HEK293T (cell line): ENCODE results near the gene TTC13.

Experiments used
- CTCF ChIA-PET: fragments of 350-600 bp; formaldehyde crosslinking; extraction: SDS; loops from one replicate; lab custom pipeline; 2021; ENCODE audit warnings: antibody characterized with exemption, inconsistent platforms; lab: Yijun Ruan, JAX
- POLR2A ChIA-PET: fragments of 350-600 bp; formaldehyde crosslinking; extraction: SDS; loops from one replicate; lab custom pipeline; 2020; ENCODE audit warnings: antibody characterized with exemption, inconsistent platforms; lab: Yijun Ruan, JAX
- DNase-seq: peaks from one replicate; pipeline ENCODE4 v3.0.0; 2012; ENCODE audit warnings: mixed read lengths; ENCODE audit errors: extremely low spot score
- ARNT ChIP-seq: fragments of 450-650 bp; IDR thresholded peaks from 2 replicates; pipeline ENCODE4 v1.6.1; 2017; ENCODE audit warnings: mild to moderate bottlenecking
- BHLHE40 ChIP-seq: fragments of 450-650 bp; IDR thresholded peaks from 2 replicates; pipeline ENCODE4 v1.6.1; 2016; ENCODE audit warnings: mild to moderate bottlenecking, moderate library complexity, borderline replicate concordance
- CTBP1 ChIP-seq: fragments of 450-650 bp; IDR thresholded peaks from 2 replicates; pipeline ENCODE4 v1.6.1; 2016; ENCODE audit warnings: borderline replicate concordance
- ELF4 ChIP-seq: fragments of 450-650 bp; IDR thresholded peaks from 2 replicates; pipeline ENCODE4 v1.6.1; 2017; ENCODE audit warnings: antibody characterized with exemption
- FOXA1 ChIP-seq: fragments of 450-650 bp; IDR thresholded peaks from 2 replicates; pipeline ENCODE4 v1.6.1; 2016; ENCODE audit warnings: mild to moderate bottlenecking
- FOXK2 ChIP-seq: fragments of 450-650 bp; IDR thresholded peaks from 2 replicates; pipeline ENCODE4 v1.6.1; 2016; ENCODE audit warnings: mild to moderate bottlenecking
- FOXM1 ChIP-seq: fragments of 450-650 bp; IDR thresholded peaks from 2 replicates; pipeline ENCODE4 v1.6.1; 2017; ENCODE audit warnings: mild to moderate bottlenecking, borderline replicate concordance
- HDGF ChIP-seq: fragments of 450-650 bp; IDR thresholded peaks from 2 replicates; pipeline ENCODE4 v1.6.1; 2017; ENCODE audit warnings: antibody characterized with exemption, borderline replicate concordance
- L3MBTL2 ChIP-seq: fragments of 450-650 bp; conservative IDR thresholded peaks from 2 replicates; pipeline ENCODE4 v1.6.1; 2016; ENCODE audit warnings: mild to moderate bottlenecking
- LEF1 ChIP-seq: fragments of 450-650 bp; IDR thresholded peaks from 2 replicates; pipeline ENCODE4 v1.6.1; 2017; ENCODE audit warnings: mild to moderate bottlenecking, borderline replicate concordance
- NFRKB ChIP-seq: fragments of 450-650 bp; IDR thresholded peaks from 2 replicates; pipeline ENCODE4 v1.6.1; 2016; ENCODE audit warnings: mild to moderate bottlenecking, moderate library complexity
- PKNOX1 ChIP-seq: fragments of 450-650 bp; IDR thresholded peaks from 2 replicates; pipeline ENCODE4 v1.6.1; 2016
- SP1 ChIP-seq: fragments of 450-650 bp; IDR thresholded peaks from 2 replicates; pipeline ENCODE4 v1.6.1; 2017
- SUZ12 ChIP-seq: fragments of 450-650 bp; IDR thresholded peaks from 2 replicates; pipeline ENCODE4 v1.6.1; 2016; ENCODE audit warnings: mild to moderate bottlenecking
- TARDBP ChIP-seq: fragments of 450-650 bp; IDR thresholded peaks from 2 replicates; pipeline ENCODE4 v1.6.1; 2016
- ZNF384 ChIP-seq: fragments of 450-650 bp; IDR thresholded peaks from 2 replicates; pipeline ENCODE4 v1.6.1; 2016

Gene TTC13

GRCh38 chr1:230965535-230965934 is 13.1 kb downstream of the TTC13 start:
- TF ChIP-seq SUZ12, result no peak
- no peak for TF ChIP-seq L3MBTL2
- TF ChIP-seq FOXM1, result no peak
- TF ChIP-seq HDGF, result no peak
- CTCF ChIA-PET, result no interaction called here
- no peak for DNase-seq
- POLR2A ChIA-PET, result no interaction called here

GRCh38 chr1:230964896-230965295 is 13.8 kb downstream of the TTC13 start:
- no peak for TF ChIP-seq ELF4
- TF ChIP-seq FOXK2, result no peak
- TF ChIP-seq SUZ12, result no peak
- no peak for TF ChIP-seq BHLHE40
- TF ChIP-seq ZNF384, result no peak
- no peak for TF ChIP-seq FOXA1
- TF ChIP-seq HDGF, result no peak
- no peak for TF ChIP-seq L3MBTL2
- no peak for TF ChIP-seq PKNOX1
- no peak for TF ChIP-seq LEF1
- TF ChIP-seq NFRKB, result no peak
- no peak for TF ChIP-seq CTBP1
- TF ChIP-seq ARNT, result no peak
- TF ChIP-seq TARDBP, result no peak
- TF ChIP-seq SP1, result no peak
- no peak for TF ChIP-seq FOXM1
- CTCF ChIA-PET, result no interaction called here
- POLR2A ChIA-PET, result no interaction called here
- no peak for DNase-seq

GRCh38 chr1:230958370-230958769 is 20.3 kb downstream of the TTC13 start:
- no peak for TF ChIP-seq ELF4
- no peak for TF ChIP-seq SUZ12
- TF ChIP-seq PKNOX1, result no peak
- TF ChIP-seq LEF1, result no peak
- TF ChIP-seq TARDBP, result no peak
- TF ChIP-seq FOXM1, result no peak
- no peak for TF ChIP-seq CTBP1
- no peak for TF ChIP-seq FOXA1
- no peak for TF ChIP-seq ZNF384
- TF ChIP-seq ARNT, result no peak
- no peak for TF ChIP-seq NFRKB
- no peak for TF ChIP-seq SP1
- TF ChIP-seq BHLHE40, result no peak
- TF ChIP-seq FOXK2, result no peak
- no peak for TF ChIP-seq HDGF
- no peak for TF ChIP-seq L3MBTL2
- POLR2A ChIA-PET, result no interaction called here

GRCh38 chr1:230957580-230957989 is 21.1 kb downstream of the TTC13 start:
- DNase-seq, result no peak
- CTCF ChIA-PET, result interaction anchor here (0.6 to 1.1 kb wide), 2 partner anchors 25 to 28 kb away, joined by 3 read pairs; no protein-coding TSS in a partner anchor
- POLR2A ChIA-PET, result no interaction called here
- TF ChIP-seq ELF4, result no peak
- TF ChIP-seq PKNOX1, result no peak
- TF ChIP-seq BHLHE40, result no peak
- no peak for TF ChIP-seq ARNT
- TF ChIP-seq NFRKB, result no peak
- TF ChIP-seq L3MBTL2, result no peak
- no peak for TF ChIP-seq FOXM1

More at GRCh38 chr1:230958370-230958769, 20.3 kb downstream of the TTC13 start:
- CTCF ChIA-PET, result interaction anchor here (0.6 to 1.1 kb wide), 2 partner anchors 24 to 28 kb away, joined by 3 read pairs; no protein-coding TSS in a partner anchor
- DNase-seq, result no peak

- no peak for DNase-seq
- POLR2A ChIA-PET, result interaction anchor here (1.4 kb wide), 1 partner anchor 27 kb away, joined by 4 read pairs; no protein-coding TSS in a partner anchor
- TF ChIP-seq CTBP1, result no peak
- CTCF ChIA-PET, result no interaction called here
Observed at GRCh38 chr1:230950404-230950803, 28.3 kb downstream of the TTC13 start.

GRCh38 chr1:230948903-230949302 is 29.8 kb downstream of the TTC13 start:
- TF ChIP-seq CTBP1, result no peak
- no peak for TF ChIP-seq SP1
- no peak for TF ChIP-seq L3MBTL2
- ChIA-PET POLR2A (no interaction called here), CTCF (no interaction called here)
- DNase-seq, result no peak

- no peak for DNase-seq
- ChIA-PET CTCF (no interaction called here), POLR2A (no interaction called here)
- TF ChIP-seq FOXA1 (no peak), NFRKB (no peak), FOXM1 (no peak), BHLHE40 (no peak), FOXK2 (no peak), PKNOX1 (no peak), ELF4 (no peak), L3MBTL2 (no peak), ZNF384 (no peak), CTBP1 (no peak), LEF1 (no peak)
Observed at GRCh38 chr1:230948301-230948700, 30.4 kb downstream of the TTC13 start.
